GM06990 (cell line): ENCODE results near the gene YBX3.

ENCODE experiments used
- DNase-seq: peaks from one replicate; pipeline ENCODE4 v3.0.0-alpha.2; 2011; ENCODE audit not compliant: insufficient read length; ENCODE audit errors: extremely low read depth
- H3K27me3 ChIP-seq: replicated peaks from 2 replicates; pipeline ENCODE4 v1.6.0; 2011; ENCODE audit warnings: low read length; ENCODE audit not compliant: control insufficient read depth, insufficient read depth
- H3K36me3 ChIP-seq: 2 replicates; pipeline ENCODE4 v1.5.1; 2011; ENCODE audit warnings: low read length; ENCODE audit not compliant: control insufficient read depth, insufficient read depth
- H3K4me3 ChIP-seq: replicated peaks from 2 replicates; pipeline ENCODE4 v1.5.1; 2011; ENCODE audit warnings: low read depth, mild to moderate bottlenecking, control low read depth, low read length
- CTCF ChIP-seq: IDR thresholded peaks from 2 replicates; pipeline ENCODE4 v1.5.1; 2011; ENCODE audit warnings: low read length, control low read depth, mild to moderate bottlenecking, inconsistent platforms; ENCODE audit not compliant: insufficient read depth, poor library complexity, severe bottlenecking

YBX3 gene

DNA sequence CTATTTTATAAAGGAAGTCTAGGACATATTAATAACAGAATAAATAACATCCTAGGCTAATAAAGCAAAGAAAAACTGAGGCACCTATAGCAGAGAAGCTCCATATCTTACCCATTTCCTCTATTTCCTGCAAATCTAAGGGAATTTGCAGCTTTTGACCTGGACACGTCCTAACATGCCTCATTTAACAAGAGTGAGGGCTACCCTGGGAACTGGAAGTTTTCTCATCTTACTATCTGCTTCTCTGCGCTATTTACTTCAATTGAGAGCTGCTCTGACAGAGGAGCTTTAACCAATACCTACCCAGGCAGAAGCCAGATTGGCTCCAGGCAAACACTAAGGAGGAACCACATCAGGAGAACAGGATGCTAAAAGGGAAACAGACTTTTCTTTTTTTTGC lies 5.7 kb downstream of the YBX3 start:
- no peaks in the 10 kb centered on the region for H3K27me3 ChIP-seq
- no peak for TF ChIP-seq CTCF
- no peak for DNase-seq
- H3K4me3 ChIP-seq = no peak overlapping the region
- H3K36me3 ChIP-seq = peaks cover 2% of the 10 kb centered on the region; the same call in 1 of the 2 replicates

GRCh38 chr12:10716704-10717315 lies 6.3 kb downstream of the YBX3 start:
- no peak overlapping the region for H3K4me3 ChIP-seq
- H3K36me3 ChIP-seq = peaks cover 2% of the 10 kb centered on the region; the same call in 1 of the 2 replicates
- H3K27me3 ChIP-seq = no peaks in the 10 kb centered on the region
- TF ChIP-seq CTCF = no peak
- no peak for DNase-seq

DNA sequence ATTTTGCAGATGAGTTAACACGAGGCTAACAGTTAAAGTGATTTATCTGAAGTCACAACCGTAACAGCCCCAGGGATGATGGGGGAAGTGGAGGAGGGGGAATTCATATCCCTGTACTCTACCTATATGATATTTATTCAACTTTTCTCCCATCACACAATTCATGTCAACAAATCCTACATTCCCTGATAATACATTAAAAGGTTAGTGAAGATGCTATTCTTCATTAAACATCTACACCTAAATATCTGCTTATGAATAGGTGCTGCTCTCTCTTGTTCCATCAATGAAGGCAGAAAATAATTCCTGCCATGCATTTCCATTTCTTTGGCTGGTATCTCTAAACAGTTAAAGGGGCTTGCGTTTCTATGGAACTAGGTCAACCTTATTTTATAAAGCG lies 6.8 kb downstream of the YBX3 start:
- TF ChIP-seq CTCF = no peak
- peaks cover 2% of the 10 kb centered on the region; the same call in 1 of the 2 replicates for H3K36me3 ChIP-seq
- DNase-seq = no peak
- no peaks in the 10 kb centered on the region for H3K27me3 ChIP-seq
- no peak overlapping the region for H3K4me3 ChIP-seq

GRCh38 chr12:10715491-10715890 lies 7.6 kb downstream of the YBX3 start:
- Histone ChIP-seq H3K4me3 (no peak overlapping the region), H3K27me3 (no peaks in the 10 kb centered on the region), H3K36me3 (peaks cover 2% of the 10 kb centered on the region; the same call in 1 of the 2 replicates)
- no peak for DNase-seq
- no peak for TF ChIP-seq CTCF

GRCh38 chr12:10709808-10710207 lies 13.3 kb downstream of the YBX3 start:
- Histone ChIP-seq H3K36me3 (no peaks in the 10 kb centered on the region; the same call in 1 of the 2 replicates), H3K27me3 (no peaks in the 10 kb centered on the region), H3K4me3 (no peak overlapping the region)
- no peak for TF ChIP-seq CTCF
- no peak for DNase-seq

DNA sequence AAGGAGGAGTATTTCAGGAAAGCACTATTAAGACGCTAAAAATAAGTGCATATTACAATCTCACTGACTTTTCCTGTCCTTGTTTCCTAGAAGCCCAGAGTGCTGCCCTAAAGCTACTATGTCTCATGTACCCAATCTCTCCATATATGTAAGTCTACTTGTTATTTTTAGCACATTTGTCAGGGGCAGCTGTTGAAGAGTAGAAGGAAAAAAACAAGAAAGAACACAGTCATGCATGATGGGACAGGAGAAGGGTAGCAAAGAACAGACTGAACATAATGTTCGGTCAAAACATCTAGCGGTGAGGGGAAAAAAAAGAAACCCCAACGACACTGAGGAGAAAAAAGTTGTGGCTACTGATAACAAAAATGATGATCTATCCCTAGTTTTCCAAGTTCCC lies 14.3 kb downstream of the YBX3 start:
- Histone ChIP-seq H3K27me3 (no peaks in the 10 kb centered on the region), H3K4me3 (no peak overlapping the region), H3K36me3 (no peaks in the 10 kb centered on the region; the same call in 1 of the 2 replicates)
- no peak for TF ChIP-seq CTCF
- DNase-seq = no peak
